ENCODE data around the gene PPP1R15A.

Gene PPP1R15A

DNA sequence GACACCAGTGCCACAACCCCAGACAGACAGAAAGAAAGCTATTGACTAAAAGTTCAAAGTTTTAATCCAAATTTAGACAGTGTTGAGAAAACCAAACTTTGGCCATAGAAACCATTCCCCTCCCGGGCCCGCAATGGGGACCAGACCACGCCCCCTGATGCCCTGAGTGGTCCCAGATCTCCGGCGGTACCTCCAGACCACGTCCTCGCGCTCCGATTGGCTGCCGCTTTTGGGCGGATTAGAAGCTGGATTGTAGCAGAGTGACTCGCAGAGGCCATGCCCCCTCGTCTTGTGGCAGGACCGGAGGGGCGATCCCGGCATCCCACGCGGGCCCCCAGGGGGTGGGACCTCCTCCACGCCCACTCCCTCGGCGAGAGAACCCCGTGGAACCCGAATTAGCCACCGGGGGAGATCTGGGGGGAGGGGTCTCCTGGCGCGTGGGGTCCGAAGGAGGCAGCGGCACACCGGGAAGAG, 35.1 kb upstream of the PPP1R15A start:
- Histone ChIP-seq H3K27ac (ENCODE audit: low read depth, low read length) (peak overlapping the region; percentile 19), H3K4me2 (ENCODE audit: low read depth, low read length, poor library complexity, severe bottlenecking) (peak overlapping the region; percentile 63)
- TF ChIP-seq EZH2phosphoT487 (conservative IDR thresholded peaks at IDR 0.05; ENCODE audit: low read length): no peak

DNA sequence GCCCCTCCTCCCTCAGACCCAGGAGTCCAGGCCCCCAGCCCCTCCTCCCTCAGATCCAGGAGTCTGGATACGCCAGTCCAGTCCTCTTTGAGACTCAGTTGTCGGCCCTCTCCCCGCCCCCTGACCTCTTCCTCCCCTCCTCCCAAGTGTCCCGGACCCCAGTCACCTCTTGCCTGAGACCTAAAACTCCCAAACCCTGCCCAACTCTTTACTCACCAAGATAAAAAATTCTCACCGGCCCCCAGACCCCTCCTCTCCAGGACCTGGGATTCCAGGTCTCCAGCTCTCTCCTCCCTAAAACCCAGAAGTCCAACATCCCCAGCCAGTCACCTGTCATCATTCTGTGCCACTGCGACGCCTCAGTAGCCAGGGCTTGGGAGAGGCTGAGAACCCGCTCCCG, 34.5 kb upstream of the PPP1R15A start:
- Histone ChIP-seq H3K27me3 (ENCODE audit: low read length) (no peaks in the 10 kb centered on the region), H3F3A (ENCODE audit: insufficient read depth) (0 out of 2 replicates have a peak, but pooled peaks cover 6% of the 10 kb centered on the region), H3K27ac (ENCODE audit: low read depth, low read length) (no peak overlapping the region; the same call in 1 of the 2 replicates), H2AFZ (ENCODE audit: low read depth, low read length, severe bottlenecking) (peak overlapping the region; percentile 6), H3K79me2 (ENCODE audit: insufficient read depth, low read length) (no peaks in the 10 kb centered on the region), H4K20me1 (ENCODE audit: low read depth, low read length) (no peaks in the 10 kb centered on the region), H3K4me2 (ENCODE audit: low read depth, low read length, poor library complexity, severe bottlenecking) (peak overlapping the region; percentile 63), H3K9ac (ENCODE audit: low read length) (no peak overlapping the region), H3K36me3 (ENCODE audit: low read length) (no peaks in the 10 kb centered on the region), H3K4me3 (ENCODE audit: insufficient read depth, low read length, poor library complexity, severe bottlenecking) (no peak overlapping the region), H3K9me2 (replicated peaks; ENCODE audit: insufficient read depth, low read length) (no peaks in the 10 kb centered on the region), H3K9me3 (ENCODE audit: insufficient read depth, low read length) (no peaks in the 10 kb centered on the region)
- TF ChIP-seq EZH2phosphoT487 (conservative IDR thresholded peaks at IDR 0.05; ENCODE audit: low read length): no peak
- TF ChIP-seq, protein P1, sequence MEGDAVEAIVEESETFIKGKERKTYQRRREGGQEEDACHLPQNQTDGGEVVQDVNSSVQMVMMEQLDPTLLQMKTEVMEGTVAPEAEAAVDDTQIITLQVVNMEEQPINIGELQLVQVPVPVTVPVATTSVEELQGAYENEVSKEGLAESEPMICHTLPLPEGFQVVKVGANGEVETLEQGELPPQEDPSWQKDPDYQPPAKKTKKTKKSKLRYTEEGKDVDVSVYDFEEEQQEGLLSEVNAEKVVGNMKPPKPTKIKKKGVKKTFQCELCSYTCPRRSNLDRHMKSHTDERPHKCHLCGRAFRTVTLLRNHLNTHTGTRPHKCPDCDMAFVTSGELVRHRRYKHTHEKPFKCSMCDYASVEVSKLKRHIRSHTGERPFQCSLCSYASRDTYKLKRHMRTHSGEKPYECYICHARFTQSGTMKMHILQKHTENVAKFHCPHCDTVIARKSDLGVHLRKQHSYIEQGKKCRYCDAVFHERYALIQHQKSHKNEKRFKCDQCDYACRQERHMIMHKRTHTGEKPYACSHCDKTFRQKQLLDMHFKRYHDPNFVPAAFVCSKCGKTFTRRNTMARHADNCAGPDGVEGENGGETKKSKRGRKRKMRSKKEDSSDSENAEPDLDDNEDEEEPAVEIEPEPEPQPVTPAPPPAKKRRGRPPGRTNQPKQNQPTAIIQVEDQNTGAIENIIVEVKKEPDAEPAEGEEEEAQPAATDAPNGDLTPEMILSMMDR (IDR thresholded peaks at IDR 0.05; ENCODE audit: insufficient read depth, low read length, poor library complexity, severe bottlenecking): no peak

More for the DNA sequence above, 35.1 kb upstream of the PPP1R15A start:
- Histone ChIP-seq H3K79me2 (ENCODE audit: insufficient read depth, low read length) (no peaks in the 10 kb centered on the region), H3K4me3 (ENCODE audit: insufficient read depth, low read length, poor library complexity, severe bottlenecking) (peak overlapping the region; percentile 46), H3K9me3 (ENCODE audit: insufficient read depth, low read length) (no peaks in the 10 kb centered on the region), H2AFZ (ENCODE audit: low read depth, low read length, severe bottlenecking) (peak overlapping the region; percentile 6), H3K9me2 (replicated peaks; ENCODE audit: insufficient read depth, low read length) (no peaks in the 10 kb centered on the region), H3K36me3 (ENCODE audit: low read length) (no peaks in the 10 kb centered on the region), H4K20me1 (ENCODE audit: low read depth, low read length) (no peaks in the 10 kb centered on the region), H3K27me3 (ENCODE audit: low read length) (no peaks in the 10 kb centered on the region), H3F3A (ENCODE audit: insufficient read depth) (0 out of 2 replicates have a peak, but pooled peaks cover 6% of the 10 kb centered on the region), H3K9ac (ENCODE audit: low read length) (peak overlapping the region; percentile 47)

DNA sequence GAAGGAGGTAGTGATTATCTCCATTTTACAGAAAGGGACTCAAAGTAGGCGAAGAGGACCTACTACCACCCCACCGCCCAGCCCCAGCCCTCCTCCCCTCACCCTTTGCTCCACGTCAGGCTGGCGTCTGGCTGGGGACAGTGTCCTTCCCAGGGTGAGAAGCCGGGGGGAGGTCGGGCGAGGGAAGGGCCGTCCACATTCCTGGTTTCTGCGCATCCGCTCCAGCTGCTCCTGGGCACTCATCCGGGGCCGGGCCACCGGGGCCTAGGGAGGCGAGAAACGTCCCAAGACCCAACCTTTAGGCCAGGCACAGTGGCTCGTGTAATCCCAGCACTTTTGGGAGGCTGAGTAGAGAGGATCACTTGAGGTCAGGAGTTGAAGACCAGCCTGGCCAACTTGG, 31.2 kb upstream of the PPP1R15A start:
- TF ChIP-seq, protein P1 (IDR thresholded peaks at IDR 0.05; ENCODE audit: insufficient read depth, low read length, poor library complexity, severe bottlenecking): no peak
- no peak for TF ChIP-seq EZH2phosphoT487 (conservative IDR thresholded peaks at IDR 0.05; ENCODE audit: low read length)

DNA sequence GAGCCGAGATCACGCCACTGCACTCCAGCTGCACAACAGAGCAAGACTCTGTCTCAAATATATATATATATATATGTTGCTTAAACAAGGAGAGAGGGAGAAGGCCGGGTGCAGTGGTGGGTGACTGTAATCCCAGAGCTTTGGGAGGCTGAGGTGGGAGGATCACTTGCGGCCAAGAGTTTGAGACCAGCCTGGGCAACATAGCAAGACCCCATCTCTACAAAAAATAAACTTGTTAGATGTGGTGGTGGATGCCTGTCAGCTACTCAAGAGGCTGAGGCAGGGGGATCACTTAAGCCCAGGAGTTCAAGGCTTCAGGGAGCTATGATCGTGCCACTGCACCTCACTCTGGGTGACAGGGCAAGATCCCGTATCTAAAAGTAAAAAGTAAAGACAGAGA, 30.6 kb upstream of the PPP1R15A start:
- Histone ChIP-seq H3K36me3 (ENCODE audit: low read length) (no peaks in the 10 kb centered on the region), H3K9me2 (replicated peaks; ENCODE audit: insufficient read depth, low read length) (no peaks in the 10 kb centered on the region), H3K4me3 (ENCODE audit: insufficient read depth, low read length, poor library complexity, severe bottlenecking) (no peak overlapping the region), H3K9me3 (ENCODE audit: insufficient read depth, low read length) (no peaks in the 10 kb centered on the region), H3K9ac (ENCODE audit: low read length) (no peak overlapping the region), H4K20me1 (ENCODE audit: low read depth, low read length) (no peaks in the 10 kb centered on the region), H3K4me2 (ENCODE audit: low read depth, low read length, poor library complexity, severe bottlenecking) (no peak overlapping the region), H2AFZ (ENCODE audit: low read depth, low read length, severe bottlenecking) (no peak overlapping the region), H3F3A (ENCODE audit: insufficient read depth) (0 out of 2 replicates have a peak, but pooled peaks cover 6% of the 10 kb centered on the region), H3K27me3 (ENCODE audit: low read length) (no peaks in the 10 kb centered on the region), H3K79me2 (ENCODE audit: insufficient read depth, low read length) (no peaks in the 10 kb centered on the region), H3K27ac (ENCODE audit: low read depth, low read length) (no peak overlapping the region)
- no peak for TF ChIP-seq EZH2phosphoT487 (conservative IDR thresholded peaks at IDR 0.05; ENCODE audit: low read length)
- TF ChIP-seq, protein P1 (IDR thresholded peaks at IDR 0.05; ENCODE audit: insufficient read depth, low read length, poor library complexity, severe bottlenecking): no peak

More for the DNA sequence above, 31.2 kb upstream of the PPP1R15A start:
- Histone ChIP-seq H3K9me3 (ENCODE audit: insufficient read depth, low read length) (no peaks in the 10 kb centered on the region), H3K79me2 (ENCODE audit: insufficient read depth, low read length) (no peaks in the 10 kb centered on the region), H3K9ac (ENCODE audit: low read length) (no peak overlapping the region), H3K9me2 (replicated peaks; ENCODE audit: insufficient read depth, low read length) (no peaks in the 10 kb centered on the region), H3K4me2 (ENCODE audit: low read depth, low read length, poor library complexity, severe bottlenecking) (no peak overlapping the region), H3K27me3 (ENCODE audit: low read length) (no peaks in the 10 kb centered on the region), H4K20me1 (ENCODE audit: low read depth, low read length) (no peaks in the 10 kb centered on the region), H3K36me3 (ENCODE audit: low read length) (no peaks in the 10 kb centered on the region), H2AFZ (ENCODE audit: low read depth, low read length, severe bottlenecking) (no peak overlapping the region), H3K27ac (ENCODE audit: low read depth, low read length) (no peak overlapping the region), H3K4me3 (ENCODE audit: insufficient read depth, low read length, poor library complexity, severe bottlenecking) (no peak overlapping the region), H3F3A (ENCODE audit: insufficient read depth) (0 out of 2 replicates have a peak, but pooled peaks cover 6% of the 10 kb centered on the region)
